GM13976 (cell line): ENCODE measurements around the gene SLC22A7.

Experiments used
- DNase-seq: peaks from one replicate; pipeline ENCODE4 v3.0.0; 2012; ENCODE audit warnings: low spot score
- in situ Hi-C: fragments of 300-500 bp; cut with MboI; formaldehyde crosslinking; loops from one replicate; pipeline ENCODE4 v1.12.0; 2022; ENCODE audit warnings: low sequenced_read_pairs, mixed read lengths, inconsistent platforms; ENCODE audit not compliant: unreplicated experiment
- TF ChIP-seq, protein P1 (sequence below): IDR thresholded peaks from 2 replicates; pipeline ENCODE4 v1.5.1; 2012; ENCODE audit warnings: borderline replicate concordance, mild to moderate bottlenecking; ENCODE audit not compliant: insufficient read depth; ENCODE audit errors: extremely low read depth, missing control alignments, control extremely low read depth

SLC22A7 gene

DNA sequence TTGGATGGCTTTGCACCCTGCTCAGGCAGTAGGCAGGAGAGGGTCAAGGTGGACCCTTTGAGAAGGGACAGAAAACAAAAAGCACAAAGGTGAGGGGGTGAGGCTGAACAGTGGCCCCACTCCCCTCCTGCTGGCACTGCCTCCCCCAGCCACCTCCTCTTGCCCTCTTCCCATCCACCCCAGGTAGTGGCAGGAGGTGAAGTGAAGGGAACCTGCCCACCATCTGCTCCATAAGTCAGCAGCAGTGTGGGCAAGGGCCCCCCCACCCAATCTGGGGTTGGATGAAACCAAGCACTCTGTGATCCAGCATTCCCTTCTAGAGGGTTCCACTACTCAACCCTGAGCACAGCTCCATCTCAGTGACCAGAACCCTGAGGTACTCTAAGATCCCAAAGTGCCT, 26.1 kb upstream of the SLC22A7 start:
- TF ChIP-seq, protein P1, sequence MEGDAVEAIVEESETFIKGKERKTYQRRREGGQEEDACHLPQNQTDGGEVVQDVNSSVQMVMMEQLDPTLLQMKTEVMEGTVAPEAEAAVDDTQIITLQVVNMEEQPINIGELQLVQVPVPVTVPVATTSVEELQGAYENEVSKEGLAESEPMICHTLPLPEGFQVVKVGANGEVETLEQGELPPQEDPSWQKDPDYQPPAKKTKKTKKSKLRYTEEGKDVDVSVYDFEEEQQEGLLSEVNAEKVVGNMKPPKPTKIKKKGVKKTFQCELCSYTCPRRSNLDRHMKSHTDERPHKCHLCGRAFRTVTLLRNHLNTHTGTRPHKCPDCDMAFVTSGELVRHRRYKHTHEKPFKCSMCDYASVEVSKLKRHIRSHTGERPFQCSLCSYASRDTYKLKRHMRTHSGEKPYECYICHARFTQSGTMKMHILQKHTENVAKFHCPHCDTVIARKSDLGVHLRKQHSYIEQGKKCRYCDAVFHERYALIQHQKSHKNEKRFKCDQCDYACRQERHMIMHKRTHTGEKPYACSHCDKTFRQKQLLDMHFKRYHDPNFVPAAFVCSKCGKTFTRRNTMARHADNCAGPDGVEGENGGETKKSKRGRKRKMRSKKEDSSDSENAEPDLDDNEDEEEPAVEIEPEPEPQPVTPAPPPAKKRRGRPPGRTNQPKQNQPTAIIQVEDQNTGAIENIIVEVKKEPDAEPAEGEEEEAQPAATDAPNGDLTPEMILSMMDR, result no peak
- no peak for DNase-seq
- in situ Hi-C loops, result loop anchor here (25.0 kb wide), 1 partner anchor 215 kb away; the partner anchor contains the start of gene TJAP1

DNA sequence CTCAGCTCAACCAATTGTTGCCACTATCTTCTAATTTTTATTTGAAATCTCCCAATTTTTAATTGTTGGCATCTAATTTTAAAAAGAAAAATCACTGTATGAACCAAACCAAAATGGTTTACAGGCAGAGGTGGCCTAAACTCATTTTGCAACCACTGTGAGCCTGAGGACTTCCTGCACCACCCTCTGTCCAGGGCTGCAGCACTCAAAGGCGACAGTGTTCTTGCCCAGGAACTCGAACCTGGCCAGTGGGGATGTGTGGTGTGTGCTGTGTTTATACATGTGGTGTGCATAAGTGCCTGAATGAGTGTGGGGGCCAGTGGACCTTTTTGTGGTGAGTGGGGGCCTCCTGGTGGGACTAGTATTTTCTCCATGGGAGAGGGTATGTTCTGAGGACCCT, 24.4 kb upstream of the SLC22A7 start:
- DNase-seq, result no peak
- TF ChIP-seq, protein P1, result no peak
- in situ Hi-C loops, result loop anchor here (25.0 kb wide), 1 partner anchor 214 kb away; the partner anchor contains the start of gene TJAP1

DNA sequence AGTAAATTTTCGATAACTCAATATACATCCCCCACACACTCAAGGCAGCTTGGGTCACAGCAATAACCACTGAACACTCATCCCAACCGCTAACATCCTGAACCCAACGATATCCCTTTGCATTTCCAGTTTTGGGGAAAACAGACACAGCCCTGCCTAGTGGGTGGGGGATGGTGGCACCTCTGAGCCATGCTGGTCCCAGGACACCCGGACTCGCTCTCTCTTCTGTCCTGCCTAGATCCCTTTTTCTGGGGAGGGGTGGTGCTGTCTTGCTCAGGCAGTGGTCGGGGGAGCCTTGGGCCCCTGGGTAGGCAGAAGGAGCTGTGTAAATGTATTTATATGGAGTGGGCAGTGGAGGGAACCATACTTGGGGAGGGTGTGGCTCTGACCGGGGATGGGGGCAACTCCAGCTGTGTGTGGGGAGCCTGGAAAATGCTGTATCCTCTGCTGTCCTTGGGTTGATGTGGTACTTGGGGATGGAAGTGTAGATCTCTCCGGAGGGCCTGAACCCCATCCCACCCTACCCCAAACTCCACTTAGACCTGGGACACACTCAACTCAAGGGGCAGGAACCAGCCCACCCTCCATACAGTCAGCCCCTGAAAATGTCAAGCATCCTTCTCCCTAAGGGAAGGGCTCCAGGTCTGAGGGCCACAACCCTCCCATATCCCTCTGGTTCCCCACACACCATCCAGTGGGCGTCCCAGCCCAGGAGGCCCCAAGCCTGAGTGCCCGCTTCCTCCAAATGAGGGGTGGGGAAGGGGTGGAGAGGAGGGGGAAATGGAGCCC, 23.7 kb upstream of the SLC22A7 start:
- TF ChIP-seq, protein P1, result no peak
- in situ Hi-C loops, result loop anchor here (25.0 kb wide), 1 partner anchor 213 kb away; the partner anchor contains the start of gene TJAP1
- DNase-seq, result no peak

DNA sequence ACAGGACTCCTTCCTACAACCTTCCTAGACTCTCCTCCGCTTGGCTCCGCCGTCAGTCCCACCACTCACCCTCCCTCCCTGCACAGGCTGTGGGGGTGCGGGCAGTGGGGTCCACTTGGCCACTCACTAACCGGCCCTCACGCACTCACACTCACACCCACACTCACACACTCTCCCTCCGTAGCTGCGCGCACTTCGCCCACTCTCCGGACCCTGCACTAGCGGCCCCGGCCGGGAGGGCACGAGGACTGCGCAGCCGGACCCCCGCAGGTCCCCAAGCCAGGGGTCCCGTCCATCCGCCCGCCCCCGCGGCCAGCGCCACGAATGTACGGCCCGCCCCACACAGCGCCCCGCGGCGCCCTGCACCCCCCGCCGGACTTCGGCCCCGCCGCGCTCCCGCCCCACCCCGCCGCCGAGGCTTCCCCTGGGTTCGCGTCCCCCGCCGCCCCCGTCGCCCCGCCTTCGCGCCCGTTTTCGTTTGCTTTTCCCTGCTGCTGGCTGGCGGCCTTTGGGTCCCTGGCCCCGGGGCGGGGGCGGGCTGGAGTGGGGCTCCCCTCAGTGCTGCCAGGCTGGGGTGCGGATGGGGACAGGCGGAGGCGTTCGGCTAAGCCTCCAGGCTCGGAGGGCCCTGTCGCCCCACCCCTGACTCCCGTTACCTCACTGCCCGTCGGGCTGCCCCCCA, 23.0 kb upstream of the SLC22A7 start:
- in situ Hi-C loops, result loop anchor here (25.0 kb wide), 1 partner anchor 212 kb away; the partner anchor contains the start of gene TJAP1
- peak; percentile 72 for DNase-seq
- TF ChIP-seq, protein P1, result no peak

DNA sequence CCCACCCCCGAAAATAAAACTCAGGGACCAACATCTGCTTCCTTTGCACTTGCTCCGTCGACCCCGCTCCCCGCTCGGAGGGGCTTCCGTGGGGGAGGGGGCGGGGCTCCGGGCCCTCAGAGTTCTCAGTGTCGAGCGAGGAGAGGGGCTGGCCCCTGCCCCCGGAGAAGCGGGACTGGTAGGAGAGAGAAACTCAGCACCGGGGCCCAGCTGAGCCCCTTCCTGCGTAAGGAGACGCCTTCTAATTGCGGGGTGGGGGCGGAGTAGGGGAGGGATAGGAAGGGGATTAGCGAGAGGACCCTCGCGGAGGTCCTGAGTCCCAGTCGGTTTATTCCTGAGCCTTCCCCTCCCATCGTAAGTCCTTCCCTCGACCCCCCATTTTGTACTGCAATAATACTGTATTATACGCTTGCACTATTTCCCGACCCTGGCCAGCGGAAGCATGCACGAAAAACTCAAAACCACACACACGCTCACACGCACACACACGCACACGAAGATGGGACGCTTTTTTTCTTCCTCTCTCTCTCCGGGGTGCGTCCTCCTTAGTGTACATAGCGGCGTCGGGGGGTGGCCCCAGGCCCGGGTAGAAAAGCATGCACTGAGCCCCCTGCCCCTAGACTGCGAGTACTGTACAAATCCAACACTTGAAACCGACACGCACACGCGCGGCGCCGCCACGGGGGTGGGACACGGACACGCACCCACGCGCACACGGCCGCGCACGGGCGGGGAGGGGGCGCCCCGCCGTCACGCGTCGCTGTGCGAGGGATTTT, 22.1 kb upstream of the SLC22A7 start:
- DNase-seq, result no peak
- TF ChIP-seq, protein P1, result no peak
- in situ Hi-C loops, result no loop called here
